HEK293T (cell line): ENCODE results near the gene MFNG.

Experiments
- CTCF ChIA-PET: fragments of 350-600 bp; formaldehyde crosslinking; extraction: SDS; loops from one replicate; lab custom pipeline; 2021; ENCODE audit warnings: antibody characterized with exemption, inconsistent platforms; lab: Yijun Ruan, JAX
- POLR2A ChIA-PET: fragments of 350-600 bp; formaldehyde crosslinking; extraction: SDS; loops from one replicate; lab custom pipeline; 2020; ENCODE audit warnings: antibody characterized with exemption, inconsistent platforms; lab: Yijun Ruan, JAX
- DNase-seq: peaks from one replicate; pipeline ENCODE4 v3.0.0; 2012; ENCODE audit warnings: mixed read lengths; ENCODE audit errors: extremely low spot score
- ARNT ChIP-seq: fragments of 450-650 bp; IDR thresholded peaks from 2 replicates; pipeline ENCODE4 v1.6.1; 2017; ENCODE audit warnings: mild to moderate bottlenecking
- BHLHE40 ChIP-seq: fragments of 450-650 bp; IDR thresholded peaks from 2 replicates; pipeline ENCODE4 v1.6.1; 2016; ENCODE audit warnings: mild to moderate bottlenecking, moderate library complexity, borderline replicate concordance
- CTBP1 ChIP-seq: fragments of 450-650 bp; IDR thresholded peaks from 2 replicates; pipeline ENCODE4 v1.6.1; 2016; ENCODE audit warnings: borderline replicate concordance
- ELF4 ChIP-seq: fragments of 450-650 bp; IDR thresholded peaks from 2 replicates; pipeline ENCODE4 v1.6.1; 2017; ENCODE audit warnings: antibody characterized with exemption
- FOXA1 ChIP-seq: fragments of 450-650 bp; IDR thresholded peaks from 2 replicates; pipeline ENCODE4 v1.6.1; 2016; ENCODE audit warnings: mild to moderate bottlenecking
- FOXK2 ChIP-seq: fragments of 450-650 bp; IDR thresholded peaks from 2 replicates; pipeline ENCODE4 v1.6.1; 2016; ENCODE audit warnings: mild to moderate bottlenecking
- FOXM1 ChIP-seq: fragments of 450-650 bp; IDR thresholded peaks from 2 replicates; pipeline ENCODE4 v1.6.1; 2017; ENCODE audit warnings: mild to moderate bottlenecking, borderline replicate concordance
- HDGF ChIP-seq: fragments of 450-650 bp; IDR thresholded peaks from 2 replicates; pipeline ENCODE4 v1.6.1; 2017; ENCODE audit warnings: antibody characterized with exemption, borderline replicate concordance
- L3MBTL2 ChIP-seq: fragments of 450-650 bp; conservative IDR thresholded peaks from 2 replicates; pipeline ENCODE4 v1.6.1; 2016; ENCODE audit warnings: mild to moderate bottlenecking
- LEF1 ChIP-seq: fragments of 450-650 bp; IDR thresholded peaks from 2 replicates; pipeline ENCODE4 v1.6.1; 2017; ENCODE audit warnings: mild to moderate bottlenecking, borderline replicate concordance
- NFRKB ChIP-seq: fragments of 450-650 bp; IDR thresholded peaks from 2 replicates; pipeline ENCODE4 v1.6.1; 2016; ENCODE audit warnings: mild to moderate bottlenecking, moderate library complexity
- SP1 ChIP-seq: fragments of 450-650 bp; IDR thresholded peaks from 2 replicates; pipeline ENCODE4 v1.6.1; 2017
- SUZ12 ChIP-seq: fragments of 450-650 bp; IDR thresholded peaks from 2 replicates; pipeline ENCODE4 v1.6.1; 2016; ENCODE audit warnings: mild to moderate bottlenecking
- TARDBP ChIP-seq: fragments of 450-650 bp; IDR thresholded peaks from 2 replicates; pipeline ENCODE4 v1.6.1; 2016
- ZNF384 ChIP-seq: fragments of 450-650 bp; IDR thresholded peaks from 2 replicates; pipeline ENCODE4 v1.6.1; 2016
- TF ChIP-seq, protein P1 (sequence below): fragments of 450-650 bp; IDR thresholded peaks from 2 replicates; pipeline ENCODE4 v1.6.1; 2016

MFNG gene

GRCh38 chr22:37427711-37428635 lies 58.2 kb downstream of the MFNG start:
- DNase-seq, result no peak
- TF ChIP-seq ELF4, result no peak
- TF ChIP-seq ARNT, result no peak
- TF ChIP-seq BHLHE40, result no peak
- TF ChIP-seq, protein P1, sequence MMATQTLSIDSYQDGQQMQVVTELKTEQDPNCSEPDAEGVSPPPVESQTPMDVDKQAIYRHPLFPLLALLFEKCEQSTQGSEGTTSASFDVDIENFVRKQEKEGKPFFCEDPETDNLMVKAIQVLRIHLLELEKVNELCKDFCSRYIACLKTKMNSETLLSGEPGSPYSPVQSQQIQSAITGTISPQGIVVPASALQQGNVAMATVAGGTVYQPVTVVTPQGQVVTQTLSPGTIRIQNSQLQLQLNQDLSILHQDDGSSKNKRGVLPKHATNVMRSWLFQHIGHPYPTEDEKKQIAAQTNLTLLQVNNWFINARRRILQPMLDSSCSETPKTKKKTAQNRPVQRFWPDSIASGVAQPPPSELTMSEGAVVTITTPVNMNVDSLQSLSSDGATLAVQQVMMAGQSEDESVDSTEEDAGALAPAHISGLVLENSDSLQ, result no peak
- TF ChIP-seq TARDBP, result no peak
- no peak for TF ChIP-seq CTBP1
- TF ChIP-seq FOXA1, result no peak
- no peak for TF ChIP-seq NFRKB
- TF ChIP-seq LEF1, result no peak
- no peak for TF ChIP-seq HDGF
- no peak for TF ChIP-seq FOXK2
- no peak for TF ChIP-seq FOXM1
- no peak for TF ChIP-seq SP1
- no peak for TF ChIP-seq ZNF384
- TF ChIP-seq L3MBTL2, result no peak
- TF ChIP-seq SUZ12, result no peak
- ChIA-PET POLR2A (no interaction called here), CTCF (interaction anchor here (0.6 to 2.4 kb wide), 10 partner anchors 22 to 123 kb away, joined by 3 to 17 read pairs (median 3); no protein-coding TSS in a partner anchor)

DNA sequence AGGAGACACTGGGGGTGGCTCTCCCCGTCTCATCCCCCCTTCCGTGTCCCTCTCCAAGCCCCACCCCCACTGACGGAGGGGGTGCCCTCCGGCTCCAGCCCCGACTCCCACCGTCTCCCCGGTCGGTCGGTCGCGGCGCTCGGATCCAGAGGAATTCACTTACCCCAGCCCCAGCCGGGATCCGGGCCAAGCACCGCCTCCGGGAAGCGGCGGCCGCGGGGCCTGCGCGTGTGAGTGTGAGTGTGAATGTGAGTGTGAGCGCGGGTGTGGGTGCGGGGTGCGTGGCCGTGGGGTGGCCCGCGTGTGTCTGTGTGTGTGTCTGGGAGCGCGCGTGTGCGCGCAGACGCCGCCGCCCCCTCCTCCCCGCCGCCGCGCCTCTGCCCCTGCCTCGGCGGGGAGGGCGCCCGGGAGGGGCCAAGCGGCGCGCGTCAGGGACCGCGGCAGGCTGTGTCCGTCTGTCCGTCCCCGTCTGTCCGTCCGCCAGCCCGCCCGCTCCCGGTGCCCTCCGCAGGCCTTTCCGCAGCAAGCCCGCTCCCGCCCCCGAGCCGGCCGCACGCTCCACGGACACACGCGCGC lies 59.0 kb downstream of the MFNG start, which contains the start of gene ELFN2:
ELFN2 (minus strand) TSS at position 345 of the 576 bp plus-strand sequence. CDS start 51,945 bp downstream, outside the sequence.
- ChIA-PET CTCF (no interaction called here), POLR2A (no interaction called here)
- DNase-seq, result peak; percentile 54
- TF ChIP-seq BHLHE40 (no peak), SUZ12 (no peak), CTBP1 (no peak), NFRKB (no peak), HDGF (no peak)
- TF ChIP-seq, protein P1, result no peak

GRCh38 chr22:37426706-37427134 lies 59.5 kb downstream of the MFNG start:
- ChIA-PET POLR2A (no interaction called here), CTCF (interaction anchor here (0.5 to 0.9 kb wide), 2 partner anchors 46 to 143 kb away, joined by 3 to 5 read pairs; no protein-coding TSS in a partner anchor)
- no peak for DNase-seq
- TF ChIP-seq NFRKB, result no peak
- TF ChIP-seq FOXM1, result no peak
- TF ChIP-seq HDGF, result no peak
- TF ChIP-seq ZNF384, result no peak
- TF ChIP-seq SUZ12, result no peak
- TF ChIP-seq FOXK2, result no peak
- no peak for TF ChIP-seq LEF1
- TF ChIP-seq TARDBP, result no peak
- no peak for TF ChIP-seq L3MBTL2
- TF ChIP-seq, protein P1, result no peak
- no peak for TF ChIP-seq CTBP1
- TF ChIP-seq ARNT, result no peak
- no peak for TF ChIP-seq SP1
- TF ChIP-seq BHLHE40, result no peak
- no peak for TF ChIP-seq ELF4
- no peak for TF ChIP-seq FOXA1

GRCh38 chr22:37425800-37426705 lies 60.1 kb downstream of the MFNG start:
- DNase-seq, result no peak
- ChIA-PET POLR2A (no interaction called here), CTCF (interaction anchor here (0.5 to 0.9 kb wide), 2 partner anchors 47 to 143 kb away, joined by 3 to 5 read pairs; no protein-coding TSS in a partner anchor)
- TF ChIP-seq ELF4, result no peak
- TF ChIP-seq FOXA1, result no peak
- no peak for TF ChIP-seq SUZ12
- TF ChIP-seq LEF1, result no peak
- no peak for TF ChIP-seq FOXM1
- TF ChIP-seq HDGF, result no peak
- no peak for TF ChIP-seq SP1
- TF ChIP-seq CTBP1, result no peak
- TF ChIP-seq, protein P1, result no peak
- no peak for TF ChIP-seq NFRKB
- no peak for TF ChIP-seq TARDBP
